Tibial nerve (tissue), 4 donors: ENCODE results near the gene SPATA24.

Experiments
- EP300 ChIP-seq, 2 donors: sonication (generic); formaldehyde crosslinking; IDR thresholded peaks; one replicate each; pipeline ENCODE4 v1.6.1; 2017; ENCODE audit warnings: antibody characterized with exemption in 2 of 2, mild to moderate bottlenecking in 1 of 2
- POLR2A ChIP-seq, 2 donors: fragments of 450-650 bp; IDR thresholded peaks; one replicate each; pipeline ENCODE4 v1.6.1; 2017; ENCODE audit warnings: antibody characterized with exemption in 2 of 2, mild to moderate bottlenecking in 2 of 2, moderate library complexity in 2 of 2
- TF ChIP-seq, protein P1 (sequence below), 5 experiments: fragments of 200-600 bp in 3 of 5; fragments of 450-650 bp in 2 of 5; sonication (generic) in 3 of 5; IDR thresholded peaks; one replicate each; pipeline ENCODE4 v1.5.1; 2016 to 2019; ENCODE audit warnings: antibody characterized with exemption in 5 of 5, mild to moderate bottlenecking in 3 of 5, moderate library complexity in 2 of 5

DNA sequence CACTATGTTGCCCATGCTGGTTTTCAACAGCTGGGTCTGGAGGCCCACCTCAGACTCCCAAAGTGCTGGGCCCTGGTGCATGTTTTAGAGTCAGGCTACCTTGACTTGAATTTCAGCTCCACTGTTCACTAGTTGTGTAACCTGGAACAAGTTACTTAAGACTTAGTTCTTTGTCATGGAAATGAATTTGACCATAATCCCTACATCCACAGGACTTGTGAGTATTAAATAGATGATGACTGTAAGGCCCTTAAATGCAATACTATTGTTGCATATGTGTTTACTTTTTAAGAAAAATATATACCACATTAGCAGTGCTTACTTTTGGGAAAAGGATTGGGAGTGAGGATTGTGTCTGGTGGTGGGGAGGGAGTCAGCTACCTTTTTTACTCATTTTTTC, 45.8 kb downstream of the SPATA24 start:
- TF ChIP-seq, protein P1, sequence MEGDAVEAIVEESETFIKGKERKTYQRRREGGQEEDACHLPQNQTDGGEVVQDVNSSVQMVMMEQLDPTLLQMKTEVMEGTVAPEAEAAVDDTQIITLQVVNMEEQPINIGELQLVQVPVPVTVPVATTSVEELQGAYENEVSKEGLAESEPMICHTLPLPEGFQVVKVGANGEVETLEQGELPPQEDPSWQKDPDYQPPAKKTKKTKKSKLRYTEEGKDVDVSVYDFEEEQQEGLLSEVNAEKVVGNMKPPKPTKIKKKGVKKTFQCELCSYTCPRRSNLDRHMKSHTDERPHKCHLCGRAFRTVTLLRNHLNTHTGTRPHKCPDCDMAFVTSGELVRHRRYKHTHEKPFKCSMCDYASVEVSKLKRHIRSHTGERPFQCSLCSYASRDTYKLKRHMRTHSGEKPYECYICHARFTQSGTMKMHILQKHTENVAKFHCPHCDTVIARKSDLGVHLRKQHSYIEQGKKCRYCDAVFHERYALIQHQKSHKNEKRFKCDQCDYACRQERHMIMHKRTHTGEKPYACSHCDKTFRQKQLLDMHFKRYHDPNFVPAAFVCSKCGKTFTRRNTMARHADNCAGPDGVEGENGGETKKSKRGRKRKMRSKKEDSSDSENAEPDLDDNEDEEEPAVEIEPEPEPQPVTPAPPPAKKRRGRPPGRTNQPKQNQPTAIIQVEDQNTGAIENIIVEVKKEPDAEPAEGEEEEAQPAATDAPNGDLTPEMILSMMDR (IDR thresholded peaks at IDR 0.05), result no peak
- TF ChIP-seq EP300 (IDR thresholded peaks at IDR 0.05) (no peak), POLR2A (IDR thresholded peaks at IDR 0.05) (no peak)
